ENCODE data around the gene PCYT1A.
"Not testable (repeated sequence)": the region's sequence is repeated elsewhere in the genome, so short reads cannot be mapped to it uniquely, and the experiment has no call there.

The PCYT1A gene

GRCh38 chr3:196184881-196185280, 102.6 kb downstream of the PCYT1A start:
- no peak overlapping the region for H3K14ac ChIP-seq (ENCODE audit: low read length)
- H2BK120ac ChIP-seq (ENCODE audit: insufficient read depth, low read length, poor library complexity), result no peak overlapping the region
- H3K4me2 ChIP-seq (ENCODE audit: low read length), result no peak overlapping the region
- WGBS (ENCODE audit: extremely low coverage, insufficient coverage, insufficient read length), result no CpG with 5 or more reads among the region's 15 CpGs
- H3K36me3 ChIP-seq (ENCODE audit: control insufficient read depth in 1 of 2, insufficient read depth in 2 of 2, low read length in 2 of 2), result no peaks in the 10 kb centered on the region
- no peak for DNase-seq
- no peak overlapping the region for H3K4ac ChIP-seq (ENCODE audit: low read depth, low read length)
- no peak overlapping the region for H4K8ac ChIP-seq (ENCODE audit: low read depth, low read length)
- H4K12ac ChIP-seq (ENCODE audit: low read depth, low read length), result no peak overlapping the region
- no peak overlapping the region for H3K4me3 ChIP-seq (ENCODE audit: low read depth, low read length)
- H3K4me1 ChIP-seq (ENCODE audit: control insufficient read depth in 1 of 2, insufficient read depth in 2 of 2, low read length in 2 of 2), result no peaks in the 10 kb centered on the region
- H2AFZ ChIP-seq (ENCODE audit: insufficient read depth, low read length, poor library complexity), result no peak overlapping the region
- H2AK5ac ChIP-seq (ENCODE audit: low read length), result no peak overlapping the region
- no peak overlapping the region for H3K18ac ChIP-seq (ENCODE audit: low read length)
- H3K9me3 ChIP-seq (ENCODE audit: insufficient read depth, low read depth, low read length), result no peaks in the 10 kb centered on the region
- no peak overlapping the region for H3K27ac ChIP-seq (ENCODE audit: low read depth, low read length)
- H4K91ac ChIP-seq (ENCODE audit: low read depth, low read length), result no peak overlapping the region
- H3K79me2 ChIP-seq (ENCODE audit: control insufficient read depth, insufficient read depth, low read length, poor library complexity), result no peaks in the 10 kb centered on the region
- no peak overlapping the region for H3K23ac ChIP-seq (ENCODE audit: low read length)
- no peaks in the 10 kb centered on the region for H3K79me1 ChIP-seq (ENCODE audit: low read length)
- H3K9ac ChIP-seq (ENCODE audit: low read length), result no peak overlapping the region
- H2BK12ac ChIP-seq (ENCODE audit: low read length), result no peak overlapping the region
- H2BK5ac ChIP-seq (ENCODE audit: low read depth, low read length, poor library complexity), result no peak overlapping the region
- H3K27me3 ChIP-seq (ENCODE audit: insufficient read depth, low read length), result no peaks in the 10 kb centered on the region

GRCh38 chr3:196184169-196184432, 103.4 kb downstream of the PCYT1A start:
- H3K23ac ChIP-seq (ENCODE audit: low read length); H3K18ac ChIP-seq (ENCODE audit: low read length); H4K8ac ChIP-seq (ENCODE audit: low read depth, low read length); H2AFZ ChIP-seq (ENCODE audit: insufficient read depth, low read length, poor library complexity); H4K12ac ChIP-seq (ENCODE audit: low read depth, low read length); H3K27ac ChIP-seq (ENCODE audit: low read depth, low read length); H4K91ac ChIP-seq (ENCODE audit: low read depth, low read length); H2BK12ac ChIP-seq (ENCODE audit: low read length); H3K27me3 ChIP-seq (ENCODE audit: insufficient read depth, low read length); H3K36me3 ChIP-seq (ENCODE audit: control insufficient read depth in 1 of 2, insufficient read depth in 2 of 2, low read length in 2 of 2); H3K4me3 ChIP-seq (ENCODE audit: low read depth, low read length); H3K4ac ChIP-seq (ENCODE audit: low read depth, low read length); H2BK120ac ChIP-seq (ENCODE audit: insufficient read depth, low read length, poor library complexity); DNase-seq; H3K14ac ChIP-seq (ENCODE audit: low read length); H3K79me2 ChIP-seq (ENCODE audit: control insufficient read depth, insufficient read depth, low read length, poor library complexity); H3K4me2 ChIP-seq (ENCODE audit: low read length); H3K9me3 ChIP-seq (ENCODE audit: insufficient read depth, low read depth, low read length); H2AK5ac ChIP-seq (ENCODE audit: low read length); H3K9ac ChIP-seq (ENCODE audit: low read length); H3K79me1 ChIP-seq (ENCODE audit: low read length); H2BK5ac ChIP-seq (ENCODE audit: low read depth, low read length, poor library complexity); H3K4me1 ChIP-seq (ENCODE audit: control insufficient read depth in 1 of 2, insufficient read depth in 2 of 2, low read length in 2 of 2): not testable (repeated sequence)
- WGBS (ENCODE audit: extremely low coverage, insufficient coverage, insufficient read length), result no CpG with 5 or more reads among the region's 4 CpGs

GRCh38 chr3:196181127-196181546, 106.4 kb downstream of the PCYT1A start:
- no peak overlapping the region for H2BK120ac ChIP-seq (ENCODE audit: insufficient read depth, low read length, poor library complexity)
- H4K12ac ChIP-seq (ENCODE audit: low read depth, low read length), result no peak overlapping the region
- H3K4me2 ChIP-seq (ENCODE audit: low read length), result no peak overlapping the region
- H3K27me3 ChIP-seq (ENCODE audit: insufficient read depth, low read length), result no peaks in the 10 kb centered on the region
- H2BK5ac ChIP-seq (ENCODE audit: low read depth, low read length, poor library complexity), result no peak overlapping the region
- no peak overlapping the region for H4K8ac ChIP-seq (ENCODE audit: low read depth, low read length)
- H3K9ac ChIP-seq (ENCODE audit: low read length), result no peak overlapping the region
- no peak overlapping the region for H3K18ac ChIP-seq (ENCODE audit: low read length)
- no peak overlapping the region for H4K91ac ChIP-seq (ENCODE audit: low read depth, low read length)
- no peak overlapping the region for H3K27ac ChIP-seq (ENCODE audit: low read depth, low read length)
- no peak overlapping the region for H3K14ac ChIP-seq (ENCODE audit: low read length)
- no peaks in the 10 kb centered on the region for H3K9me3 ChIP-seq (ENCODE audit: insufficient read depth, low read depth, low read length)
- H3K4me1 ChIP-seq (ENCODE audit: control insufficient read depth in 1 of 2, insufficient read depth in 2 of 2, low read length in 2 of 2), result no peaks in the 10 kb centered on the region
- H2AFZ ChIP-seq (ENCODE audit: insufficient read depth, low read length, poor library complexity), result no peak overlapping the region
- H3K4ac ChIP-seq (ENCODE audit: low read depth, low read length), result no peak overlapping the region
- no peak overlapping the region for H2BK12ac ChIP-seq (ENCODE audit: low read length)
- H3K36me3 ChIP-seq (ENCODE audit: control insufficient read depth in 1 of 2, insufficient read depth in 2 of 2, low read length in 2 of 2), result no peaks in the 10 kb centered on the region
- H3K23ac ChIP-seq (ENCODE audit: low read length), result no peak overlapping the region
- H3K4me3 ChIP-seq (ENCODE audit: low read depth, low read length), result no peak overlapping the region
- no peaks in the 10 kb centered on the region for H3K79me2 ChIP-seq (ENCODE audit: control insufficient read depth, insufficient read depth, low read length, poor library complexity)
- H2AK5ac ChIP-seq (ENCODE audit: low read length), result no peak overlapping the region
- no peak for DNase-seq
- WGBS (ENCODE audit: extremely low coverage, insufficient coverage, insufficient read length), result no CpG with 5 or more reads among the region's 10 CpGs
- H3K79me1 ChIP-seq (ENCODE audit: low read length), result no peaks in the 10 kb centered on the region

GRCh38 chr3:196180346-196180745, 107.2 kb downstream of the PCYT1A start:
- H4K8ac ChIP-seq (ENCODE audit: low read depth, low read length), result no peak overlapping the region
- no peak overlapping the region for H4K91ac ChIP-seq (ENCODE audit: low read depth, low read length)
- no peak overlapping the region for H3K9ac ChIP-seq (ENCODE audit: low read length)
- H3K27ac ChIP-seq (ENCODE audit: low read depth, low read length), result no peak overlapping the region
- no peaks in the 10 kb centered on the region for H3K79me2 ChIP-seq (ENCODE audit: control insufficient read depth, insufficient read depth, low read length, poor library complexity)
- WGBS (ENCODE audit: extremely low coverage, insufficient coverage, insufficient read length), result no CpG with 5 or more reads among the region's 9 CpGs
- H3K79me1 ChIP-seq (ENCODE audit: low read length), result no peaks in the 10 kb centered on the region
- no peaks in the 10 kb centered on the region for H3K9me3 ChIP-seq (ENCODE audit: insufficient read depth, low read depth, low read length)
- H2BK5ac ChIP-seq (ENCODE audit: low read depth, low read length, poor library complexity), result no peak overlapping the region
- no peak overlapping the region for H2BK12ac ChIP-seq (ENCODE audit: low read length)
- no peak overlapping the region for H3K4me2 ChIP-seq (ENCODE audit: low read length)
- no peak overlapping the region for H3K23ac ChIP-seq (ENCODE audit: low read length)
- no peaks in the 10 kb centered on the region for H3K27me3 ChIP-seq (ENCODE audit: insufficient read depth, low read length)
- no peak overlapping the region for H4K12ac ChIP-seq (ENCODE audit: low read depth, low read length)
- H3K36me3 ChIP-seq (ENCODE audit: control insufficient read depth in 1 of 2, insufficient read depth in 2 of 2, low read length in 2 of 2), result no peaks in the 10 kb centered on the region
- DNase-seq, result no peak
- no peak overlapping the region for H3K4ac ChIP-seq (ENCODE audit: low read depth, low read length)
- H2BK120ac ChIP-seq (ENCODE audit: insufficient read depth, low read length, poor library complexity), result no peak overlapping the region
- no peaks in the 10 kb centered on the region for H3K4me1 ChIP-seq (ENCODE audit: control insufficient read depth in 1 of 2, insufficient read depth in 2 of 2, low read length in 2 of 2)
- H3K18ac ChIP-seq (ENCODE audit: low read length), result no peak overlapping the region
- no peak overlapping the region for H2AFZ ChIP-seq (ENCODE audit: insufficient read depth, low read length, poor library complexity)
- no peak overlapping the region for H3K14ac ChIP-seq (ENCODE audit: low read length)
- no peak overlapping the region for H2AK5ac ChIP-seq (ENCODE audit: low read length)
- H3K4me3 ChIP-seq (ENCODE audit: low read depth, low read length), result no peak overlapping the region
